Adipocyte (in vitro differentiated cells): ENCODE data around the gene GLB1L.
"Not testable (repeated sequence)": the region's sequence is repeated elsewhere in the genome, so short reads cannot be mapped to it uniquely, and the experiment has no call there.

ENCODE experiments used
- DNase-seq: peaks from one replicate; pipeline ENCODE4 v3.0.0-alpha.2; 2015; ENCODE audit warnings: low read depth
- H3K27me3 ChIP-seq: replicated peaks from 2 replicates; pipeline ENCODE4 v1.7.0; 2013; ENCODE audit warnings: mild to moderate bottlenecking, low read length, moderate library complexity; ENCODE audit not compliant: control insufficient read depth, insufficient read depth
- H3K36me3 ChIP-seq: 2 replicates; pipeline ENCODE4 v1.7.0; 2013; ENCODE audit warnings: low read length, mild to moderate bottlenecking, moderate library complexity; ENCODE audit not compliant: control insufficient read depth, insufficient read depth, severe bottlenecking
- H3K4me1 ChIP-seq: 2 replicates; pipeline ENCODE4 v1.7.0; 2013; ENCODE audit warnings: mild to moderate bottlenecking, low read length, moderate library complexity; ENCODE audit not compliant: control insufficient read depth, insufficient read depth
- H3K4me3 ChIP-seq: 2 replicates; pipeline ENCODE4 v1.7.0; 2013; ENCODE audit warnings: mild to moderate bottlenecking, low read length, moderate library complexity
- H3K9ac ChIP-seq: 2 replicates; pipeline ENCODE4 v1.7.0; 2013; ENCODE audit warnings: mild to moderate bottlenecking, low read length, moderate library complexity
- H3K9me3 ChIP-seq: 2 replicates; pipeline ENCODE4 v1.7.0; 2013; ENCODE audit warnings: mild to moderate bottlenecking, low read length, moderate library complexity; ENCODE audit not compliant: control insufficient read depth

The GLB1L gene

GRCh38 chr2:219269362-219270054 lies 24.3 kb upstream of the GLB1L start:
- Histone ChIP-seq H3K27me3 (peaks cover 5% of the 10 kb centered on the region), H3K9ac (no peak overlapping the region)

GRCh38 chr2:219268294-219268693 lies 23.1 kb upstream of the GLB1L start:
- H3K36me3 ChIP-seq = no peaks in the 10 kb centered on the region
- peaks cover 5% of the 10 kb centered on the region for H3K4me1 ChIP-seq
- no peak overlapping the region for H3K9ac ChIP-seq
- H3K4me3 ChIP-seq = no peak overlapping the region
- DNase-seq = no peak
- no peaks in the 10 kb centered on the region for H3K9me3 ChIP-seq
- H3K27me3 ChIP-seq = peaks cover 5% of the 10 kb centered on the region

More at GRCh38 chr2:219269362-219270054, 24.3 kb upstream of the GLB1L start:
- H3K4me1 ChIP-seq = peaks cover 8% of the 10 kb centered on the region
- H3K36me3 ChIP-seq = no peaks in the 10 kb centered on the region
- H3K4me3 ChIP-seq = no peak overlapping the region
- no peaks in the 10 kb centered on the region for H3K9me3 ChIP-seq
- no peak for DNase-seq

- H3K4me3 ChIP-seq = no peak overlapping the region
- H3K9me3 ChIP-seq = no peaks in the 10 kb centered on the region
- H3K36me3 ChIP-seq = no peaks in the 10 kb centered on the region
- peaks cover 5% of the 10 kb centered on the region for H3K27me3 ChIP-seq
- peaks cover 5% of the 10 kb centered on the region for H3K4me1 ChIP-seq
- DNase-seq = no peak
- no peak overlapping the region for H3K9ac ChIP-seq
Measured at GRCh38 chr2:219266886-219267285, 21.6 kb upstream of the GLB1L start.

- Histone ChIP-seq H3K9me3 (no peaks in the 10 kb centered on the region), H3K4me1 (peaks cover 5% of the 10 kb centered on the region), H3K9ac (no peak overlapping the region), H3K36me3 (no peaks in the 10 kb centered on the region), H3K27me3 (peaks cover 9% of the 10 kb centered on the region), H3K4me3 (no peak overlapping the region)
- DNase-seq = no peak
Measured at GRCh38 chr2:219266232-219266631, 21.0 kb upstream of the GLB1L start.

GRCh38 chr2:219261024-219261855 lies 16.0 kb upstream of the GLB1L start:
- Histone ChIP-seq H3K4me1 (peaks cover 5% of the 10 kb centered on the region), H3K9me3 (no peaks in the 10 kb centered on the region), H3K27me3 (peaks cover 12% of the 10 kb centered on the region), H3K4me3 (no peak overlapping the region), H3K9ac (no peak overlapping the region), H3K36me3 (no peaks in the 10 kb centered on the region)
- no peak for DNase-seq

GRCh38 chr2:219258942-219259341 lies 13.7 kb upstream of the GLB1L start:
- not testable (repeated sequence) for DNase-seq, H3K36me3 ChIP-seq, H3K4me3 ChIP-seq, H3K27me3 ChIP-seq, H3K9me3 ChIP-seq, H3K9ac ChIP-seq
- peaks cover 14% of the 10 kb centered on the region for H3K4me1 ChIP-seq

- H3K4me3 ChIP-seq = peak overlapping the region; percentile 81
- no peak for DNase-seq
- H3K27me3 ChIP-seq = no peaks in the 10 kb centered on the region
- peaks cover 35% of the 10 kb centered on the region for H3K4me1 ChIP-seq
- no peaks in the 10 kb centered on the region for H3K9me3 ChIP-seq
- peaks cover 3% of the 10 kb centered on the region for H3K36me3 ChIP-seq
- H3K9ac ChIP-seq = peak overlapping the region; percentile 61
Measured at GRCh38 chr2:219254590-219255201, 9.5 kb upstream of the GLB1L start.

GRCh38 chr2:219253753-219254589 lies 8.7 kb upstream of the GLB1L start, which contains the start of gene TUBA4A:
Gene TUBA4A (minus strand): TSS chr2:219253918. CDS start chr2:219253858, 60 bp downstream.
- peak within 1 kb of the TSS; percentile 81 for H3K4me3 ChIP-seq
- H3K9me3 ChIP-seq = no peaks in the 10 kb centered on the region
- DNase-seq = peak; percentile 72
- no peaks in the 10 kb centered on the region for H3K27me3 ChIP-seq
- H3K36me3 ChIP-seq = peaks cover 3% of the 10 kb centered on the region
- peaks cover 42% of the 10 kb centered on the region for H3K4me1 ChIP-seq
- peak within 1 kb of the TSS; percentile 61 for H3K9ac ChIP-seq

- Histone ChIP-seq H3K36me3 (peaks cover 6% of the 10 kb centered on the region), H3K9ac (peak within 1 kb of the TSS; percentile 61), H3K9me3 (no peaks in the 10 kb centered on the region), H3K27me3 (no peaks in the 10 kb centered on the region), H3K4me3 (peak within 1 kb of the TSS; percentile 81), H3K4me1 (peaks cover 46% of the 10 kb centered on the region)
- peak; percentile 43 for DNase-seq
Measured at GRCh38 chr2:219252900-219253752, 7.9 kb upstream of the GLB1L start, which contains the start of gene TUBA4B. Gene TUBA4B (plus strand): TSS chr2:219253243. CDS start chr2:219253408, 165 bp downstream.

GRCh38 chr2:219252570-219252899 lies 7.3 kb upstream of the GLB1L start:
- peaks cover 47% of the 10 kb centered on the region for H3K4me1 ChIP-seq
- no peak for DNase-seq
- H3K27me3 ChIP-seq = no peaks in the 10 kb centered on the region
- peaks cover 12% of the 10 kb centered on the region for H3K36me3 ChIP-seq
- H3K9ac ChIP-seq = no peak overlapping the region
- H3K4me3 ChIP-seq = peak overlapping the region; percentile 81
- no peaks in the 10 kb centered on the region for H3K9me3 ChIP-seq
